GM18498 (cell line): ENCODE measurements around the gene PCARE.

ENCODE experiments used
- ATAC-seq: cut with Tn5 transposase; IDR thresholded peaks from one replicate; pipeline ENCODE4 v1.9.1; 2021; ENCODE audit warnings: mild to moderate bottlenecking, moderate library complexity; ENCODE audit not compliant: unreplicated experiment

PCARE gene

DNA sequence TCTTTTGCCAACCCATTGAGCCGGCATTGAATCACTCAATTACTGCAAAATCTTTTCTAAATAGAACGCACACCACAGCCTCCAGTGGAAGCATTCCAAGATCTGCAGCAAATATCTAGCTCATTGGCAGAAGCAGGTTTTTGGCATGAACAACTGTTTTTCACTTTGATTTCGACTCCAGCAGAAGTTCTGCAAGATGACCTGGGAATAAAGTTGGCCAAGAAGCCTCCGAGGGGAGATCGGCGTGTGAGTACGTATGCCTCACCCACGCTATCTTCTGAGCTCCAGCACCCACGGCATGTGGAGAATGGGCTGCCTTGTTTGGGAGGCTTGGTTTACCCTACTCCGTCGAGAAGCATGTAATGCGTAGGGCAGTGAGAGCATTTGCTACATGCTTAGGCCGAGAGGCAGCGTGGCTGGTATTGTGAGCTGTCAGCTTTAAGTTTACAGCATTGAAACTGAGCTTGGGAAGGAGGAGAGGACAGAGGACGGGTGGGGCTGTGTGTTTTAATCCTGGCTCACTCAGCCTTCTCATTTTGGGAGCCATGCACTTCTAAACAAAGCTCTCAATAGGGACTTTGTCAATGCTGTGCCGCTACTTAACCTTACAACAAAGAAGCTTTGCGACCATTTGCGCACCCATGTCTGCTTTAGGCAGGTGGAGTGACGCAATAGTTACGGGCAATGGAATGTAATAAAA is 10.5 kb downstream of the PCARE start:
- ATAC-seq, result no peak

GRCh38 chr2:29063056-29063455 is 11.3 kb downstream of the PCARE start:
- no peak for ATAC-seq

DNA sequence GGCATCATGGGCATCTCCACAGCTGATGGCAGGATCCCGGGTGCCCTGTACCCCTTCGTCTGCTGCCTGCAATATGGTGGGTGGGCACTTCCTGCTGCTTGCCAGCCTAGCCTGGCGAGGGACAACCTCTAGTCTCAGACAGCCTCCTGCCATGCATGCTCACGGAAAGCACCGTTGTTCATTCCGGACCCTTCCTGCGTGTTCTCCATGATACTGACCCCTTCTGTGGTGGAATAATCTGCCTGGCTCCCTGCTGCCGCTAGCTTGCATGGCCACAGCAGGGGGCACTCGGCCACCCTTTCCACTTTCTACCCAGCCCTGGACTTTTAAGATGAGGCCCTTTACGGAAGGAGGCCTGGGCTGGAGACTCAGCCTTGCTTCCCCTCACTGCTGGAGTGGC is 12.0 kb downstream of the PCARE start:
- ATAC-seq, result no peak

DNA sequence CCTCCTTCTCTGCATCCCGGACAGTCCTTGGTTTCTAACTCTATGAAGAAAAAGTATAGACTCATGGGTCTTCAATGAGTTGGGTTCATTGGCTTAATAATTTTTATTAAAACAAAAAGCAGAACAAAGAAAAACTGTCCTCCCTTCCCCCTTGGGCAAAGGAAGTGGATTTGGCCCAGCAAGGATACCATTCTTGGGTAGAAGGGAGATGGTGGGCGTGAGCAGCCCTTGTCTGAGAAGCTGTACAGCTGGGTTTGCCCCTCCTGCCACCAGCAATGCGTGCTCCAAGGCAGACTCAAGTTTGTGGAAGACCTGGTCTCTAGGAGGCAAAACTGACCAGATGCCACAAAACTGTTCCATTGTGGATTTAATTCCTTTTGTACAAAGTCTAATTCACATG is 12.7 kb downstream of the PCARE start:
- no peak for ATAC-seq

DNA sequence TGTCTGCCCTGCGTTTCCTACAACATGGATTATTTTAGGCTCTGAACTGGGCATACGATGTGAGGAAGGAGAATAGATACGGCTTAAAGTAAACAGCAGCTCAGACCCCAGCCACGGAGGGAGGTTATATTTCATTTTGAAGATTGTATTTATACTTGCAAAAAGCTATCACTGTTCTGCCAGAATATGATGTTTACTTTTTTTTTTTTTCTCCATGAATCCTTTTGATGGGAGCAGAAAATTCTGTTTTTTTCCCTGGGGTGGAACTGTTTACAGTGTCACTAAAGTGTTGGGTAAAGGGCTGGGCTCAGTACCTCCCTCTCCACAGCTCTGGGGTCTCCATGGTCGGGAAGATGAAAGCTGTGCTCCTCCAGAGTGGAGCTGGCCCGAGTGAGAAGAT is 13.1 kb downstream of the PCARE start:
- no peak for ATAC-seq

- ATAC-seq, result no peak
These were observed 13.9 kb downstream of the PCARE start for GRCh38 chr2:29060441-29060840.

- ATAC-seq, result no peak
These were observed 14.7 kb downstream of the PCARE start for GRCh38 chr2:29059624-29060023.

DNA sequence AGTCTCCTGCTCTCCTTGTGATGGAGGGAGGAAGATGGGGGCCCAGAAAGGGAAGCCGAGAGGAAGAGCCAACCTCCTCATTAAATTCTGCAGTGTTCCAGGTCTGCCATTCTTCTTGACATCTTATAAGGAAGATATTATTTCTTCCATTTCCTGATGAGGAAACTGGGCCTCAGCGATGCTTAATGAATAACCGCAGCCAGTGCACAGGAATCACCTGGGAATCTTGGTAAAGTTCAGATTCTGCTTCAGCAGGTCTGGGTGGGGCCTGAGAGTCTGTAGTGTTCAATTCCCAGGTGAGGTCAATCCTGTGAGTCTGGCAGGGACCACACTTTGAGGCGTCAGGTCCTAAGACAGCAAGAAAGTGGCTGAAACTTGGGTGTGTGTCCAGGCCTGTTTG is 17.3 kb downstream of the PCARE start:
- no peak for ATAC-seq

DNA sequence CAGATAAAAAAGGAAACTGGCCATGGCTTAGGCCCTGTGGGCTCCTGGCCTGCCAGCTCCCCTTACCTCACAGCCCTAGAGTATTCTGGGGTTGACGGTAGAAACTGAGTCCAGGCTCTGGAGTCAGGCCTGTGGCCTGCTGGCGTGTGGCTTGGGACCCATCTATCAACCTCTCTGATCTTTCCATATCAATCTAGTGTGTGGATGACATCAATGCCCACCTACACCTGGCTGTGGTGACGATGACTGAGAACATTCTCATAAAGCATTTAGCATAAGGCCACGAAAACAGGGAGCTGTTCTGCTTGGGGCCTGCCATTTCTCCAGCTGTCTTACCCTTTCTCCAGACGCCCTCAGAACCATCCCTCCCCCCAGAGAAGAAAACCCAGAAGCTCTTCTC is 17.9 kb downstream of the PCARE start:
- no peak for ATAC-seq

DNA sequence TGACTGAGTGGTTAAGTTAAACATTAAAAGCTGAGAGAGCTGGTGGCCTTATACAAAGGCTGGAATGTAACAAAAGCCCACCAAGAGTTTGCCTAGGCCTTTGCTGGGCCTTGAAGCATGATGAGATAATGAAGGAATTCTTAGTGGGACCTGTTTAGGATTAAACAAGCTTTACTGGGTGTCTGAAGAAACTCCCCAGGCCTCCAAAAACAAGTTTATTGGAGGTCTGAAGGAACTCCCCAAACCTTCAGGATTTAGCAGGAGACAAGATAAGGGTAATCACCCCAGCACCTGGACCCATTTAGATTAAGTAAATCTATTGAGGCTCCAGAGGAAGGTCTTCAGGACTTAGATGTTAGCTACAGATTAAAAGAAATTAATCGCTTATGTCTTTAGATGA is 18.7 kb downstream of the PCARE start:
- no peak for ATAC-seq

GRCh38 chr2:29054430-29054829 is 19.9 kb downstream of the PCARE start:
- no peak for ATAC-seq

DNA sequence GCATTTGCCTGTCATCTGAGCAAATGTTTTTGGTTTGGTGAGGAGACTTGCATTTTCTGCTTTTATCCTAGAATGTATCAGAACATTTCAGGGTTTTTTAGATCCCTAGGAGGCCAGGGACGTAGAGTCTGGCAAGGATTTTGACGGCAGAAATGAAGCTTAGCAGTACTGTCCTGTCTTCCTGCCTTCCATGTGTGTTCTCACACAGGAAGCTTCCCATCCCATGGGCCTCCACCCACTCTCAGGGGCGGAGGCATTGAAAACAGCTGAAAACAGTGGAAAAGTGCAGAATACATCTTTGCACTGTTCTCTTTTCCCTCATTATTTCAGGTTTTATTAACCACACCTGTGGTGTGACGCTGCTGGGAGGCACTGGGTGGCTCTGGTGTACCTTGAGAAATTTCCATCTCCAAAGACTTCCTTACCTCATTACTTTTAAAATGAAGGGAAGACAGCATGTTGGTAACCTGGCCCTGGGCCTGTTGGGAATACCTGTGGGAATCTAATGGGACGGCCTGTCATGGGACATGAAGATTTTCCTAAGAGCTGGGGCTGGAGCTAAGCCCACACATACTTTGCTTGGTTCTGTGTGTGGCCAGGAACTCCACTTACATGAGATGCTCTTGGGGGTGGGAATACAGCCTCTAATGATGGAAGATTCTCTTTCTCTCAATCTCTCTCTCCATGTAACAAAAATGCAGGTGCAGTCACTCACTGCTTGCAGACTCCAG is 20.5 kb downstream of the PCARE start:
- ATAC-seq, result no peak

GRCh38 chr2:29053223-29053622 is 21.1 kb downstream of the PCARE start:
- ATAC-seq, result no peak

GRCh38 chr2:29052807-29053206 is 21.5 kb downstream of the PCARE start:
- no peak for ATAC-seq

GRCh38 chr2:29051730-29052129 is 22.6 kb downstream of the PCARE start:
- no peak for ATAC-seq

DNA sequence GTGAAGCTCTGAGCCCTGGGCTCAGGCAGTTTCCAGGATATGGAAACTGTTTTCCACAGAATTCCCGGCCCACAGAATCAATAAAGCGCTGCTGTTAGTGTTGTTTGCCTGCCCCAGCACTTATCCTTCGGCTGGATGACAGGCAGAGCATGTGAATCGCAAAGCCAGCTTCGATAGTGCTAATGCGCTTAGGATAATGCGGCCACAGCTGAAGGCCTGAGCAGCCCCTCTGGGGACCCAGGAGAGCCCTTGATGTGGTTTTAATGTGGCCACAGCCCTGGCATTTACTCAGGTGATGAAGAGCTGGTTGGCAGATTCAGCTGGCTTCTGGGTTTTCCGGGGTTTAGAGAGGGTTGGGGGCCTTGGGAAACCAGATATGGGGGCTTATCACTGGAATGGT is 23.7 kb downstream of the PCARE start:
- ATAC-seq, result no peak

- no peak for ATAC-seq
These were observed 27.1 kb downstream of the PCARE start for GRCh38 chr2:29047083-29047845.

DNA sequence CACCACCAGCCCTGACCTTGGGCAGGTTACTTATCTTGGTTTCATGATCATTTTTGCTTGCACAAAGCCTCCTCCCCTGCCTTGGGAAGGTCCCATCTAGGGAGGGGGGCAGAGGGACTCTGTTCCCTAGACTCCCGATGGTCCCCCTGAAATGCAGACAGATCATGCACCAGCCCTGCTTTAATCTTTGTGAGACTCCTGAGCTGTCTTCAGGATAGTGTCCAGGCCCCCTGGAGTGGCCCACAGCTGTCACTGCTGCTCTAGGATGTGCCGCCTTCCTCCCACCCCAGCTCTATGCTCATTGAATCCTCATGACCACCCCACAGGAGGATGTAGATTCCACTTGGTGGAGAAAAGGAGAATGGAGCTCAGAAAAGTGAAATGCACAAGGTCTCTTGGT is 28.0 kb downstream of the PCARE start:
- ATAC-seq, result no peak

GRCh38 chr2:29044459-29044858 is 29.9 kb downstream of the PCARE start:
- ATAC-seq, result no peak

GRCh38 chr2:29042561-29043075 is 31.7 kb downstream of the PCARE start:
- ATAC-seq, result no peak

DNA sequence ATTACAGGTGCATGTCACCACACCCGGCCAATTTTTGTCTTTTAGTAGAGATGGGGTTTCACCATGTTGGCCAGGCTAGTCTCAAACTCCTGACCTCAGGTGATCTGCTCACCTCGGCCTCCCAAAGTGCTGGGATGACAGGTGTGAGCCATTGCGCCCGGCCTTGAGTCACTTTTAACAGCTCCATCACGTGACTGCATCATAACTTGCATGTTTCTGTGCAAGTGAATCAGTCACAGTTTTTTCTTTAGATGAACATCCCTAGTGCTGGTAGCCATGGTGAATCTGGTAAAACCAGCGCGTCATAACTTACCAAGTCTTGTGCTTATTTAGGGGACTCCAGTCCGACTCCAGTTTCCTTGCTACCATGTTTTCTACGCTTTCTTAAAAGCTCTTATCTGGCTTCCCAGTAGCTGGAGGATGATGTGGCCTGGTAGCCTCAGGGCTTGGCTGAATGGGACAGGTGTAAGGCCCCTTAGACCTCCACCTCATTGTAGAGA is 33.1 kb downstream of the PCARE start:
- no peak for ATAC-seq

- ATAC-seq, result peak; percentile 35
These were observed 33.8 kb downstream of the PCARE start for GRCh38 chr2:29040552-29040951.
